ENCODE data around the gene SLC39A5. TPM values are rescaled to one million over a fixed set of nuclear protein-coding genes. Genes with fewer than 3 reads are reported as not detected.
"Not testable (repeated sequence)": the region's sequence is repeated elsewhere in the genome, so short reads cannot be mapped to it uniquely, and the experiment has no call there.

SLC39A5 gene
- polyA plus RNA-seq, 1 donor from 2014 or later = 0.33 TPM

DNA sequence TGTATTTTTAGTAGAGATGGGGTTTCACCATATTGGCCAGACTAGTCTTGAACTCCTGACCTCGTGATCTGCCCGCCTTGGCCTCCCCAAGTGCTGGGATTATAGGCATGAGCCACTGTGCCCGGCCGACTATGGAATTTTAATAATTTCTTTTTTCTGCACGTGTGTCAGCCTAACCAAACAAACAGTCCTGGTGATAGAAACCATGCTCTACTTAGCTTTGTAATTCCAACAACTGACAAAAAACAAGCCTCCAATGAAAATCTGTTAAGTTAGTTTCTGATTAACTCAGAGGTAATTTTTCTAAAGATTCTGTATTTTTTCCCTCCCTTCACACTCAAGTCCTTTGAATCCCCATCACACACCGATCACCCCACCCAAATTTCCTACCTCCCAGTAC is 52.2 kb downstream of the SLC39A5 start:
- Histone ChIP-seq H3K9me2 (ENCODE audit: insufficient read depth, low read length) (no peaks in the 10 kb centered on the region), H4K20me1 (ENCODE audit: insufficient read depth) (no peaks in the 10 kb centered on the region), H3K27me3 (ENCODE audit: insufficient read depth, low read depth, low read length) (no peaks in the 10 kb centered on the region), H3K27ac (ENCODE audit: low read length) (no peak overlapping the region), H3K79me2 (replicated peaks; ENCODE audit: insufficient read depth, low read length) (no peaks in the 10 kb centered on the region), H3K9ac (ENCODE audit: low read length) (no peak overlapping the region), H3K36me3 (ENCODE audit: insufficient read depth, low read length) (no peaks in the 10 kb centered on the region), H3F3A (ENCODE audit: insufficient read depth, low read length, poor library complexity, severe bottlenecking) (no peaks in the 10 kb centered on the region), H3K4me2 (ENCODE audit: low read length) (no peak overlapping the region), H2AFZ (ENCODE audit: low read depth, low read length) (no peak overlapping the region), H3K9me3 (ENCODE audit: low read length) (no peaks in the 10 kb centered on the region), H3K4me3 (ENCODE audit: low read length) (no peak overlapping the region)
- no peak for TF ChIP-seq MXI1 (conservative IDR thresholded peaks at IDR 0.05; ENCODE audit: poor library complexity, severe bottlenecking)
- TF ChIP-seq RAD21 (conservative IDR thresholded peaks at IDR 0.05) = no peak
- no peak for TF ChIP-seq EP300 (conservative IDR thresholded peaks at IDR 0.05; ENCODE audit: poor library complexity, severe bottlenecking)
- TF ChIP-seq, protein P1, sequence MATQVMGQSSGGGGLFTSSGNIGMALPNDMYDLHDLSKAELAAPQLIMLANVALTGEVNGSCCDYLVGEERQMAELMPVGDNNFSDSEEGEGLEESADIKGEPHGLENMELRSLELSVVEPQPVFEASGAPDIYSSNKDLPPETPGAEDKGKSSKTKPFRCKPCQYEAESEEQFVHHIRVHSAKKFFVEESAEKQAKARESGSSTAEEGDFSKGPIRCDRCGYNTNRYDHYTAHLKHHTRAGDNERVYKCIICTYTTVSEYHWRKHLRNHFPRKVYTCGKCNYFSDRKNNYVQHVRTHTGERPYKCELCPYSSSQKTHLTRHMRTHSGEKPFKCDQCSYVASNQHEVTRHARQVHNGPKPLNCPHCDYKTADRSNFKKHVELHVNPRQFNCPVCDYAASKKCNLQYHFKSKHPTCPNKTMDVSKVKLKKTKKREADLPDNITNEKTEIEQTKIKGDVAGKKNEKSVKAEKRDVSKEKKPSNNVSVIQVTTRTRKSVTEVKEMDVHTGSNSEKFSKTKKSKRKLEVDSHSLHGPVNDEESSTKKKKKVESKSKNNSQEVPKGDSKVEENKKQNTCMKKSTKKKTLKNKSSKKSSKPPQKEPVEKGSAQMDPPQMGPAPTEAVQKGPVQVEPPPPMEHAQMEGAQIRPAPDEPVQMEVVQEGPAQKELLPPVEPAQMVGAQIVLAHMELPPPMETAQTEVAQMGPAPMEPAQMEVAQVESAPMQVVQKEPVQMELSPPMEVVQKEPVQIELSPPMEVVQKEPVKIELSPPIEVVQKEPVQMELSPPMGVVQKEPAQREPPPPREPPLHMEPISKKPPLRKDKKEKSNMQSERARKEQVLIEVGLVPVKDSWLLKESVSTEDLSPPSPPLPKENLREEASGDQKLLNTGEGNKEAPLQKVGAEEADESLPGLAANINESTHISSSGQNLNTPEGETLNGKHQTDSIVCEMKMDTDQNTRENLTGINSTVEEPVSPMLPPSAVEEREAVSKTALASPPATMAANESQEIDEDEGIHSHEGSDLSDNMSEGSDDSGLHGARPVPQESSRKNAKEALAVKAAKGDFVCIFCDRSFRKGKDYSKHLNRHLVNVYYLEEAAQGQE (IDR thresholded peaks at IDR 0.05; ENCODE audit: borderline replicate concordance) = no peak
- TF ChIP-seq, protein P2, sequence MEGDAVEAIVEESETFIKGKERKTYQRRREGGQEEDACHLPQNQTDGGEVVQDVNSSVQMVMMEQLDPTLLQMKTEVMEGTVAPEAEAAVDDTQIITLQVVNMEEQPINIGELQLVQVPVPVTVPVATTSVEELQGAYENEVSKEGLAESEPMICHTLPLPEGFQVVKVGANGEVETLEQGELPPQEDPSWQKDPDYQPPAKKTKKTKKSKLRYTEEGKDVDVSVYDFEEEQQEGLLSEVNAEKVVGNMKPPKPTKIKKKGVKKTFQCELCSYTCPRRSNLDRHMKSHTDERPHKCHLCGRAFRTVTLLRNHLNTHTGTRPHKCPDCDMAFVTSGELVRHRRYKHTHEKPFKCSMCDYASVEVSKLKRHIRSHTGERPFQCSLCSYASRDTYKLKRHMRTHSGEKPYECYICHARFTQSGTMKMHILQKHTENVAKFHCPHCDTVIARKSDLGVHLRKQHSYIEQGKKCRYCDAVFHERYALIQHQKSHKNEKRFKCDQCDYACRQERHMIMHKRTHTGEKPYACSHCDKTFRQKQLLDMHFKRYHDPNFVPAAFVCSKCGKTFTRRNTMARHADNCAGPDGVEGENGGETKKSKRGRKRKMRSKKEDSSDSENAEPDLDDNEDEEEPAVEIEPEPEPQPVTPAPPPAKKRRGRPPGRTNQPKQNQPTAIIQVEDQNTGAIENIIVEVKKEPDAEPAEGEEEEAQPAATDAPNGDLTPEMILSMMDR (IDR thresholded peaks at IDR 0.05; ENCODE audit: poor library complexity, severe bottlenecking) = no peak
- no peak for TF ChIP-seq SMC3 (conservative IDR thresholded peaks at IDR 0.05; ENCODE audit: poor library complexity)
- TF ChIP-seq POLR2AphosphoS5 (IDR thresholded peaks at IDR 0.05) = no peak
- TF ChIP-seq EZH2 (IDR thresholded peaks at IDR 0.05; ENCODE audit: borderline replicate concordance, insufficient read depth, low read length, poor library complexity, severe bottlenecking) = no peak
- TF ChIP-seq TAF1 (IDR thresholded peaks at IDR 0.05; ENCODE audit: low read depth) = no peak

DNA sequence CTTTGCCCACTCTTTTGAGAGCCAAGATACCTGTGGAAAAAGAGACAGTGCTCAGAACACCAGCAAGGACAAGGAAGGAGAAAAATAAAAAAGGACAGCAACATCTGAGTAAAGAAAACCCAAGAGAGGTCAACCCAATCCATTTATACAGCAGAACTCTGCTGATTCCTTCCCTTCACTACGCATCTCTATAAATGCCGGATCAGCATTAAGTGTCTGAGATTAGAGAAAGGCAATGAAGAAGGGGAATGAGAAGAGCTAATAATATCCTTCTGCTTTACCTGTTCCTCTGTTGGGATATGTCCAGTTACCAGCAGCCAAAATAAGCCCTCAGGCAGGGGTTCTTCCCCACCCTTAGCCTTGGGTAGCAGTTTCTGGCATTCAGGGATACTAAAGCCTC is 52.7 kb downstream of the SLC39A5 start:
- H3K79me2 ChIP-seq (replicated peaks; ENCODE audit: insufficient read depth, low read length) = no peaks in the 10 kb centered on the region

DNA sequence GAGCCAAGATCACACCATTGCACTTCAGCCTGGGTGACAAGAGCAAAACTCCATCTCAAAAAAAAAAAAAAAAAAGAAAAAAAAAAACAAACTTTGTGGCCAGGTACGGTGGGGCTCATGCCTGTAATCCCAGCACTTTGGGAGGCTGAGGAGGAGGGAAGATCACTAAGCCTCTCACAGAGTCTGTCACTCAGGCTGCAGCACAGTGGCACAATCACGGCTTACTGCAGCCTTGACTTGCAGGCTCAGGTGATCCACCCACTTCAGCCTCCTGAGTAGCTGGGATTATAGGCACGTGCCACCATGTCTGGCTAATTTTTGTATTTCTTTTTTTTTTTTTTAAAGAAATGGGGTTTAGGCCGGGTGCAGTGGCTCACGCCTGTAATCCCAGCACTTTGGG is 54.4 kb downstream of the SLC39A5 start:
- not testable (repeated sequence) for H3K27ac ChIP-seq (ENCODE audit: low read length); H3K9me3 ChIP-seq (ENCODE audit: low read length); H3K9ac ChIP-seq (ENCODE audit: low read length); H3F3A ChIP-seq (ENCODE audit: insufficient read depth, low read length, poor library complexity, severe bottlenecking); H4K20me1 ChIP-seq (ENCODE audit: insufficient read depth); H3K4me3 ChIP-seq (ENCODE audit: low read length); H3K79me2 ChIP-seq (replicated peaks; ENCODE audit: insufficient read depth, low read length); H3K4me2 ChIP-seq (ENCODE audit: low read length); H3K27me3 ChIP-seq (ENCODE audit: insufficient read depth, low read depth, low read length); H2AFZ ChIP-seq (ENCODE audit: low read depth, low read length); H3K36me3 ChIP-seq (ENCODE audit: insufficient read depth, low read length); H3K9me2 ChIP-seq (ENCODE audit: insufficient read depth, low read length)

More for the DNA sequence above, 52.7 kb downstream of the SLC39A5 start:
- TF ChIP-seq MXI1 (conservative IDR thresholded peaks at IDR 0.05; ENCODE audit: poor library complexity, severe bottlenecking) = no peak
- no peak for TF ChIP-seq RAD21 (conservative IDR thresholded peaks at IDR 0.05)
- no peak for TF ChIP-seq EP300 (conservative IDR thresholded peaks at IDR 0.05; ENCODE audit: poor library complexity, severe bottlenecking)
- Histone ChIP-seq H3K4me3 (ENCODE audit: low read length) (no peak overlapping the region), H3K9me2 (ENCODE audit: insufficient read depth, low read length) (no peaks in the 10 kb centered on the region), H3K9ac (ENCODE audit: low read length) (no peak overlapping the region), H3K27ac (ENCODE audit: low read length) (no peak overlapping the region), H4K20me1 (ENCODE audit: insufficient read depth) (no peaks in the 10 kb centered on the region), H3K9me3 (ENCODE audit: low read length) (no peaks in the 10 kb centered on the region), H3K4me2 (ENCODE audit: low read length) (no peak overlapping the region), H3K27me3 (ENCODE audit: insufficient read depth, low read depth, low read length) (no peaks in the 10 kb centered on the region), H2AFZ (ENCODE audit: low read depth, low read length) (no peak overlapping the region), H3F3A (ENCODE audit: insufficient read depth, low read length, poor library complexity, severe bottlenecking) (no peaks in the 10 kb centered on the region), H3K36me3 (ENCODE audit: insufficient read depth, low read length) (no peaks in the 10 kb centered on the region)
